ENCODE results near the gene TMOD3.

Gene TMOD3

DNA sequence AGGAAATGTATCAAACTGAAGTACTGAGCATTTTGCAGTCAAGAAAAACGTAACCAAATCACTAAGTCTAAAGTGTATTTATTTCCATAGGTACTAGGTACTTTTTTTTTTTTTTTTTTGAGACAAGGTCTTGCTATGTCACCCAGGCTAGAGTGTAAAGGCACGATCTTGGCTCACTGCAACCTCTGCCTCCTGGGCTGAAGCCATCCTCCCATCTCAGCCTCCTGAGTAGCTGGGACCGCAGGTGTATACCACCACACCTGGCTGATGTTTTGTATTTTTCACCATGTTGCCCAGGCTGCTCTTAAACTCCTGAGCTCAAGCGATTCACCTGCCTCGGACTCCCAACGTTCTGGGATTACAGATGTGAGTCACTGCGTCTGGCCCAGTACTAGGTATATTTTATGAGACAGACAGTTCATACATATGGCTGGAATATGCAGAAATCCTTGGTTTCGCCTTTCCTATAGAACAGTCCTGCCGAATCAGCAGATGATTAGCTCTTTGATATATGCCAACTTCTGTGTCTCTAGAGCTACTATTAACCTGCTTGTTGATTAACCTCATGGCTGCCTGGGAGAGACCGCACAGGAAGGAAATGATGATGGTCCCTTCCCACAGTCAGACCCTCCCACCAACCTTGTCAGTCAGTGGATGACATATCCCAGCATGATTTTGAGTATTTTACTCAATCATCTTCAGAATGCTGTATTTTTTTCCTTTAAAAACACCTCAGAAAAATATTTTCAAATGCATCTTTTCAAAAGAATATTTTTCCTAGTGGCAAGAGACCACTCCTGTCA is 32.3 kb downstream of the TMOD3 start (continued):
- TF ChIP-seq, protein P1, sequence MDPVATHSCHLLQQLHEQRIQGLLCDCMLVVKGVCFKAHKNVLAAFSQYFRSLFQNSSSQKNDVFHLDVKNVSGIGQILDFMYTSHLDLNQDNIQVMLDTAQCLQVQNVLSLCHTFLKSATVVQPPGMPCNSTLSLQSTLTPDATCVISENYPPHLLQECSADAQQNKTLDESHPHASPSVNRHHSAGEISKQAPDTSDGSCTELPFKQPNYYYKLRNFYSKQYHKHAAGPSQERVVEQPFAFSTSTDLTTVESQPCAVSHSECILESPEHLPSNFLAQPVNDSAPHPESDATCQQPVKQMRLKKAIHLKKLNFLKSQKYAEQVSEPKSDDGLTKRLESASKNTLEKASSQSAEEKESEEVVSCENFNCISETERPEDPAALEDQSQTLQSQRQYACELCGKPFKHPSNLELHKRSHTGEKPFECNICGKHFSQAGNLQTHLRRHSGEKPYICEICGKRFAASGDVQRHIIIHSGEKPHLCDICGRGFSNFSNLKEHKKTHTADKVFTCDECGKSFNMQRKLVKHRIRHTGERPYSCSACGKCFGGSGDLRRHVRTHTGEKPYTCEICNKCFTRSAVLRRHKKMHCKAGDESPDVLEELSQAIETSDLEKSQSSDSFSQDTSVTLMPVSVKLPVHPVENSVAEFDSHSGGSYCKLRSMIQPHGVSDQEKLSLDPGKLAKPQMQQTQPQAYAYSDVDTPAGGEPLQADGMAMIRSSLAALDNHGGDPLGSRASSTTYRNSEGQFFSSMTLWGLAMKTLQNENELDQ (tag by site-specific recombination; IDR thresholded peaks at IDR 0.05; ENCODE audit: low read depth): no peak
- TF ChIP-seq KLF1 (tag by site-specific recombination; IDR thresholded peaks at IDR 0.05) (no peak), SCRT2 (tag by site-specific recombination; IDR thresholded peaks at IDR 0.05) (no peak)

DNA sequence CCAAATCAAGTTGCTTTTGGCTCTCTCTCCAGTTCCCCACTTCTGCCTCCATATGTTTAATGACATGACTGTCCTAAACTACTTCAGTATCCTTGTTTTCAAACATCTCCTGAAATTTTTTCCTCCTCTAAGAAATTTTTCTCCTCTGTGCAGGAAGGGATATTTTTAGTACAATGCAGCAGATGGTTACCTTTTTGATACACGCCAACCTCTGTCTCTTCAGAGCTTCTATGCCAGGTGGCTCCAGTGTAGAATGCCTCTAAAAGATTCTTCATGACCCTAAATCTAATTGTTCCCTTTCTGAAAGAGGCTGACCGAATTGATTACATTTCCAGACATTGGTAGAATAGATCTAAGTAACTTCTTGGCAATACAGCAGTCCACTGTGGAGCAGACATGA is 33.7 kb downstream of the TMOD3 start:
- ChIA-PET CTCF (interaction anchor here (0.6 kb wide), 1 partner anchor 254 kb away, joined by 3 read pairs; no protein-coding TSS in a partner anchor), POLR2A (no interaction called here)
- Histone ChIP-seq H3K36me3 (ENCODE audit: control insufficient read depth in 2 of 2, insufficient read depth in 1 of 2, low read length in 2 of 2) (peaks cover 12 to 17% of the 10 kb centered on the region in 2 experiments), H3K4me3 (ENCODE audit: low read depth, low read length) (no peak overlapping the region), H3K27ac (ENCODE audit: extremely low read depth, low read depth, low read length) (no peak overlapping the region), H3K4me1 (ENCODE audit: control insufficient read depth, insufficient read depth, low read length) (no peaks in the 10 kb centered on the region), H3K9me3 (ENCODE audit: control insufficient read depth, insufficient read depth, low read depth, low read length) (no peaks in the 10 kb centered on the region)
- TF ChIP-seq ZNF114 (tag by site-specific recombination; IDR thresholded peaks at IDR 0.05) (no peak), ZNF701 (tag by site-specific recombination; IDR thresholded peaks at IDR 0.05) (no peak), EGR2 (tag by site-specific recombination; IDR thresholded peaks at IDR 0.05; ENCODE audit: low read depth) (no peak), ZNF610 (tag by site-specific recombination; IDR thresholded peaks at IDR 0.05; ENCODE audit: borderline replicate concordance) (no peak), ZNF777 (tag by site-specific recombination; IDR thresholded peaks at IDR 0.05; ENCODE audit: borderline replicate concordance) (no peak), ZNF394 (tag by site-specific recombination; IDR thresholded peaks at IDR 0.05; ENCODE audit: borderline replicate concordance) (no peak), ZNF830 (tag by site-specific recombination; IDR thresholded peaks at IDR 0.05; ENCODE audit: low read depth) (no peak), ZNF10 (tag by site-specific recombination; IDR thresholded peaks at IDR 0.05) (no peak), KLF8 (tag by site-specific recombination; IDR thresholded peaks at IDR 0.05) (no peak), HOXA7 (CRISPR knock-in tag; IDR thresholded peaks at IDR 0.05; ENCODE audit: borderline replicate concordance) (no peak), ZNF366 (tag by site-specific recombination; conservative IDR thresholded peaks at IDR 0.05) (no peak), ELK4 (IDR thresholded peaks at IDR 0.05; ENCODE audit: borderline replicate concordance, low read depth, low read length) (no peak)
- TF ChIP-seq, protein P2, sequence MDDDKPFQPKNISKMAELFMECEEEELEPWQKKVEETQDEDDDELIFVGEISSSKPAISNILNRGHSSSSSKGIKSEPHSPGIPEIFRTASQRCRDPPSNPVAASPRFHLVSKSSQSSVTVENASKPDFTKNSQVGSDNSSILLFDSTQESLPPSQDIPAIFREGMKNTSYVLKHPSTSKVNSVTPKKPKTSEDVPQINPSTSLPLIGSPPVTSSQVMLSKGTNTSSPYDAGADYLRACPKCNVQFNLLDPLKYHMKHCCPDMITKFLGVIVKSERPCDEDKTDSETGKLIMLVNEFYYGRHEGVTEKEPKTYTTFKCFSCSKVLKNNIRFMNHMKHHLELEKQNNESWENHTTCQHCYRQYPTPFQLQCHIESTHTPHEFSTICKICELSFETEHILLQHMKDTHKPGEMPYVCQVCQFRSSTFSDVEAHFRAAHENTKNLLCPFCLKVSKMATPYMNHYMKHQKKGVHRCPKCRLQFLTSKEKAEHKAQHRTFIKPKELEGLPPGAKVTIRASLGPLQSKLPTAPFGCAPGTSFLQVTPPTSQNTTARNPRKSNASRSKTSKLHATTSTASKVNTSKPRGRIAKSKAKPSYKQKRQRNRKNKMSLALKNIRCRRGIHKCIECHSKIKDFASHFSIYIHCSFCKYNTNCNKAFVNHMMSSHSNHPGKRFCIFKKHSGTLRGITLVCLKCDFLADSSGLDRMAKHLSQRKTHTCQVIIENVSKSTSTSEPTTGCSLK (tag by site-specific recombination; IDR thresholded peaks at IDR 0.05): no peak
- TF ChIP-seq, protein P3, sequence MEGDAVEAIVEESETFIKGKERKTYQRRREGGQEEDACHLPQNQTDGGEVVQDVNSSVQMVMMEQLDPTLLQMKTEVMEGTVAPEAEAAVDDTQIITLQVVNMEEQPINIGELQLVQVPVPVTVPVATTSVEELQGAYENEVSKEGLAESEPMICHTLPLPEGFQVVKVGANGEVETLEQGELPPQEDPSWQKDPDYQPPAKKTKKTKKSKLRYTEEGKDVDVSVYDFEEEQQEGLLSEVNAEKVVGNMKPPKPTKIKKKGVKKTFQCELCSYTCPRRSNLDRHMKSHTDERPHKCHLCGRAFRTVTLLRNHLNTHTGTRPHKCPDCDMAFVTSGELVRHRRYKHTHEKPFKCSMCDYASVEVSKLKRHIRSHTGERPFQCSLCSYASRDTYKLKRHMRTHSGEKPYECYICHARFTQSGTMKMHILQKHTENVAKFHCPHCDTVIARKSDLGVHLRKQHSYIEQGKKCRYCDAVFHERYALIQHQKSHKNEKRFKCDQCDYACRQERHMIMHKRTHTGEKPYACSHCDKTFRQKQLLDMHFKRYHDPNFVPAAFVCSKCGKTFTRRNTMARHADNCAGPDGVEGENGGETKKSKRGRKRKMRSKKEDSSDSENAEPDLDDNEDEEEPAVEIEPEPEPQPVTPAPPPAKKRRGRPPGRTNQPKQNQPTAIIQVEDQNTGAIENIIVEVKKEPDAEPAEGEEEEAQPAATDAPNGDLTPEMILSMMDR (tag by site-specific recombination; IDR thresholded peaks at IDR 0.05): no peak
- TF ChIP-seq, protein P4, sequence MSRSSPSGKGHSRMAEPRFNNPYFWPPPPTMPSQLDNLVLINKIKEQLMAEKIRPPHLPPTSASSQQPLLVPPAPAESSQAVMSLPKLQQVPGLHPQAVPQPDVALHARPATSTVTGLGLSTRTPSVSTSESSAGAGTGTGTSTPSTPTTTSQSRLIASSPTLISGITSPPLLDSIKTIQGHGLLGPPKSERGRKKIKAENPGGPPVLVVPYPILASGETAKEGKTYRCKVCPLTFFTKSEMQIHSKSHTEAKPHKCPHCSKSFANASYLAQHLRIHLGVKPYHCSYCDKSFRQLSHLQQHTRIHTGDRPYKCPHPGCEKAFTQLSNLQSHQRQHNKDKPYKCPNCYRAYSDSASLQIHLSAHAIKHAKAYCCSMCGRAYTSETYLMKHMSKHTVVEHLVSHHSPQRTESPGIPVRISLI (tag by site-specific recombination; IDR thresholded peaks at IDR 0.05): no peak

Data from HEK293 (cell line).